ENCODE results near the gene LONRF2.

Gene LONRF2

GRCh38 chr2:100269889-100270288, 52.4 kb downstream of the LONRF2 start:
- no peak overlapping the region for H2AK5ac ChIP-seq (ENCODE audit: low read length, severe bottlenecking)
- H2AFZ ChIP-seq (ENCODE audit: low read depth, low read length) = peak overlapping the region; percentile 29
- H3K4me3 ChIP-seq (ENCODE audit: insufficient read depth in 1 of 2, low read depth in 1 of 2, low read length in 2 of 2) = no peak overlapping the region
- H2BK15ac ChIP-seq (ENCODE audit: low read depth, poor library complexity, severe bottlenecking) = no peak overlapping the region
- H3K4me1 ChIP-seq (ENCODE audit: control insufficient read depth, insufficient read depth, low read depth, low read length) = peaks cover 2% of the 10 kb centered on the region
- no peak overlapping the region for H4K91ac ChIP-seq (ENCODE audit: low read length)
- H4K8ac ChIP-seq (ENCODE audit: low read length) = no peak overlapping the region
- no peaks in the 10 kb centered on the region for H3K79me1 ChIP-seq (replicated peaks; ENCODE audit: low read length, poor library complexity, severe bottlenecking)
- DNase-seq = peak; percentile 65
- H2BK12ac ChIP-seq (ENCODE audit: low read length in 2 of 2) = no peak overlapping the region
- whole genome bisulfite sequencing = 69% methylated on average over 5 of the region's 5 CpGs
- H3K4ac ChIP-seq (ENCODE audit: low read depth in 1 of 2, low read length in 2 of 2) = no peak overlapping the region
- H3K23ac ChIP-seq (ENCODE audit: low read length in 2 of 2) = no peak overlapping the region
- peaks cover 0 to 15% of the 10 kb centered on the region in 2 experiments for H3K27me3 ChIP-seq (ENCODE audit: control insufficient read depth in 1 of 2, insufficient read depth in 1 of 2, low read length in 2 of 2)
- H3K36me3 ChIP-seq (ENCODE audit: control insufficient read depth in 1 of 2, insufficient read depth in 2 of 2, low read depth in 1 of 2, low read length in 2 of 2) = peaks cover 0 to 3% of the 10 kb centered on the region in 2 experiments
- H2BK5ac ChIP-seq (ENCODE audit: low read depth, low read length, poor library complexity, severe bottlenecking) = no peak overlapping the region
- no peak overlapping the region for H3K14ac ChIP-seq (ENCODE audit: low read length in 2 of 2)
- peaks cover 5% of the 10 kb centered on the region for H3K9me3 ChIP-seq (ENCODE audit: control insufficient read depth, low read length)
- no peak overlapping the region for H3K9ac ChIP-seq (ENCODE audit: low read length)
- H2BK120ac ChIP-seq (ENCODE audit: low read depth, low read length) = no peak overlapping the region
- no peak overlapping the region for H3K4me2 ChIP-seq (ENCODE audit: low read length, poor library complexity, severe bottlenecking)
- H3K27ac ChIP-seq (ENCODE audit: low read length, poor library complexity, severe bottlenecking) = no peak overlapping the region
- no peak overlapping the region for H3K18ac ChIP-seq (ENCODE audit: low read depth in 1 of 2, low read length in 2 of 2)

- no peak overlapping the region for H3K23ac ChIP-seq (ENCODE audit: low read length in 2 of 2)
- peak overlapping the region; percentile 60 to 84 for H2BK12ac ChIP-seq (ENCODE audit: low read length in 2 of 2)
- H2BK5ac ChIP-seq (ENCODE audit: low read depth, low read length, poor library complexity, severe bottlenecking) = no peak overlapping the region
- peak overlapping the region; percentile 72 for H2AK5ac ChIP-seq (ENCODE audit: low read length, severe bottlenecking)
- H3K18ac ChIP-seq (ENCODE audit: low read depth in 1 of 2, low read length in 2 of 2) = peak overlapping the region; percentile 64 to 69
- H4K91ac ChIP-seq (ENCODE audit: low read length) = peak overlapping the region; percentile 82
- DNase-seq = no peak
- no peak overlapping the region for H3K14ac ChIP-seq (ENCODE audit: low read length in 2 of 2)
- H2BK15ac ChIP-seq (ENCODE audit: low read depth, poor library complexity, severe bottlenecking) = no peak overlapping the region
- no peak overlapping the region for H3K4me2 ChIP-seq (ENCODE audit: low read length, poor library complexity, severe bottlenecking)
- peaks cover 0 to 21% of the 10 kb centered on the region in 2 experiments for H3K27me3 ChIP-seq (ENCODE audit: control insufficient read depth in 1 of 2, insufficient read depth in 1 of 2, low read length in 2 of 2)
- peak overlapping the region; percentile 36 for H4K8ac ChIP-seq (ENCODE audit: low read length)
- H3K4ac ChIP-seq (ENCODE audit: low read depth in 1 of 2, low read length in 2 of 2) = peak overlapping the region in 1 of 2 experiments; percentile 66
- peaks cover 0 to 4% of the 10 kb centered on the region in 2 experiments for H3K36me3 ChIP-seq (ENCODE audit: control insufficient read depth in 1 of 2, insufficient read depth in 2 of 2, low read depth in 1 of 2, low read length in 2 of 2)
- no peak overlapping the region for H2AFZ ChIP-seq (ENCODE audit: low read depth, low read length)
- H3K79me1 ChIP-seq (replicated peaks; ENCODE audit: low read length, poor library complexity, severe bottlenecking) = no peaks in the 10 kb centered on the region
- H2BK120ac ChIP-seq (ENCODE audit: low read depth, low read length) = peak overlapping the region; percentile 82
- no peak overlapping the region for H3K27ac ChIP-seq (ENCODE audit: low read length, poor library complexity, severe bottlenecking)
- 86% methylated on average over 4 of the region's 4 CpGs for WGBS
- H3K4me1 ChIP-seq (ENCODE audit: control insufficient read depth, insufficient read depth, low read depth, low read length) = peaks cover 2% of the 10 kb centered on the region
- peaks cover 5% of the 10 kb centered on the region for H3K9me3 ChIP-seq (ENCODE audit: control insufficient read depth, low read length)
- no peak overlapping the region for H3K9ac ChIP-seq (ENCODE audit: low read length)
- no peak overlapping the region for H3K4me3 ChIP-seq (ENCODE audit: insufficient read depth in 1 of 2, low read depth in 1 of 2, low read length in 2 of 2)
These were observed 53.3 kb downstream of the LONRF2 start for GRCh38 chr2:100268986-100269385.

GRCh38 chr2:100267751-100268150, 54.5 kb downstream of the LONRF2 start:
- Histone ChIP-seq H3K4ac (ENCODE audit: low read depth in 1 of 2, low read length in 2 of 2) (no peak overlapping the region), H3K27ac (ENCODE audit: low read length, poor library complexity, severe bottlenecking) (no peak overlapping the region), H3K23ac (ENCODE audit: low read length in 2 of 2) (no peak overlapping the region), H4K91ac (ENCODE audit: low read length) (no peak overlapping the region), H2BK12ac (ENCODE audit: low read length in 2 of 2) (no peak overlapping the region), H3K14ac (ENCODE audit: low read length in 2 of 2) (no peak overlapping the region), H3K18ac (ENCODE audit: low read depth in 1 of 2, low read length in 2 of 2) (no peak overlapping the region), H3K9me3 (ENCODE audit: control insufficient read depth, low read length) (peaks cover 5% of the 10 kb centered on the region), H4K8ac (ENCODE audit: low read length) (no peak overlapping the region), H3K27me3 (ENCODE audit: control insufficient read depth in 1 of 2, insufficient read depth in 1 of 2, low read length in 2 of 2) (peaks cover 0 to 29% of the 10 kb centered on the region in 2 experiments), H3K79me1 (replicated peaks; ENCODE audit: low read length, poor library complexity, severe bottlenecking) (no peaks in the 10 kb centered on the region), H3K4me1 (ENCODE audit: control insufficient read depth, insufficient read depth, low read depth, low read length) (peaks cover 2% of the 10 kb centered on the region), H3K4me2 (ENCODE audit: low read length, poor library complexity, severe bottlenecking) (no peak overlapping the region), H3K36me3 (ENCODE audit: control insufficient read depth in 1 of 2, insufficient read depth in 2 of 2, low read depth in 1 of 2, low read length in 2 of 2) (peaks cover 0 to 6% of the 10 kb centered on the region in 2 experiments), H3K4me3 (ENCODE audit: insufficient read depth in 1 of 2, low read depth in 1 of 2, low read length in 2 of 2) (no peak overlapping the region), H2AK5ac (ENCODE audit: low read length, severe bottlenecking) (no peak overlapping the region), H2BK5ac (ENCODE audit: low read depth, low read length, poor library complexity, severe bottlenecking) (no peak overlapping the region), H2BK120ac (ENCODE audit: low read depth, low read length) (no peak overlapping the region), H2BK15ac (ENCODE audit: low read depth, poor library complexity, severe bottlenecking) (no peak overlapping the region), H3K9ac (ENCODE audit: low read length) (no peak overlapping the region), H2AFZ (ENCODE audit: low read depth, low read length) (no peak overlapping the region)
- DNase-seq = peak; percentile 33
- 68% methylated on average over 2 of the region's 2 CpGs for WGBS

GRCh38 chr2:100266126-100266525, 56.2 kb downstream of the LONRF2 start:
- Histone ChIP-seq H3K4ac (ENCODE audit: low read depth in 1 of 2, low read length in 2 of 2) (no peak overlapping the region), H3K4me2 (ENCODE audit: low read length, poor library complexity, severe bottlenecking) (no peak overlapping the region), H2BK12ac (ENCODE audit: low read length in 2 of 2) (no peak overlapping the region), H2BK5ac (ENCODE audit: low read depth, low read length, poor library complexity, severe bottlenecking) (no peak overlapping the region), H2AFZ (ENCODE audit: low read depth, low read length) (no peak overlapping the region), H3K27me3 (ENCODE audit: control insufficient read depth in 1 of 2, insufficient read depth in 1 of 2, low read length in 2 of 2) (peaks cover 0 to 39% of the 10 kb centered on the region in 2 experiments), H3K4me3 (ENCODE audit: insufficient read depth in 1 of 2, low read depth in 1 of 2, low read length in 2 of 2) (no peak overlapping the region), H4K8ac (ENCODE audit: low read length) (no peak overlapping the region), H2AK5ac (ENCODE audit: low read length, severe bottlenecking) (no peak overlapping the region), H3K14ac (ENCODE audit: low read length in 2 of 2) (peak overlapping the region in 1 of 2 experiments; percentile 2), H4K91ac (ENCODE audit: low read length) (peak overlapping the region; percentile 61), H3K27ac (ENCODE audit: low read length, poor library complexity, severe bottlenecking) (no peak overlapping the region), H3K9ac (ENCODE audit: low read length) (no peak overlapping the region), H2BK120ac (ENCODE audit: low read depth, low read length) (no peak overlapping the region), H3K23ac (ENCODE audit: low read length in 2 of 2) (no peak overlapping the region), H2BK15ac (ENCODE audit: low read depth, poor library complexity, severe bottlenecking) (no peak overlapping the region), H3K79me1 (replicated peaks; ENCODE audit: low read length, poor library complexity, severe bottlenecking) (no peaks in the 10 kb centered on the region), H3K4me1 (ENCODE audit: control insufficient read depth, insufficient read depth, low read depth, low read length) (peaks cover 2% of the 10 kb centered on the region), H3K9me3 (ENCODE audit: control insufficient read depth, low read length) (peaks cover 5% of the 10 kb centered on the region), H3K36me3 (ENCODE audit: control insufficient read depth in 1 of 2, insufficient read depth in 2 of 2, low read depth in 1 of 2, low read length in 2 of 2) (peaks cover 0 to 4% of the 10 kb centered on the region in 2 experiments), H3K18ac (ENCODE audit: low read depth in 1 of 2, low read length in 2 of 2) (no peak overlapping the region)
- 95% methylated on average over 7 of the region's 7 CpGs for WGBS
- DNase-seq = no peak

Data from mesenchymal stem cell (in vitro differentiated cells and primary cell).